NAMALWA (cell line): ENCODE results near the gene PTPN5.
"Not testable (repeated sequence)": the region's sequence is repeated elsewhere in the genome, so short reads cannot be mapped to it uniquely, and the experiment has no call there.

Experiments
- DNase-seq: peaks from one replicate; pipeline ENCODE4 v3.0.0-alpha.2; 2015; ENCODE audit warnings: low spot score

PTPN5 gene

GRCh38 chr11:18791207-18791968, at the start of gene PTPN5:
Gene PTPN5, minus strand, starts transcription at chr11:18791798. Its CDS starts 19,840 bp downstream, at chr11:18771958.
- no peak for DNase-seq

- no peak for DNase-seq
Observed at GRCh38 chr11:18836417-18836816, 44.8 kb upstream of the PTPN5 start.

- DNase-seq: no peak
Observed at GRCh38 chr11:18834754-18835466, 43.3 kb upstream of the PTPN5 start.

- not testable (repeated sequence) for DNase-seq
Observed at GRCh38 chr11:18820160-18820559, 28.6 kb upstream of the PTPN5 start.

- DNase-seq: no peak
Observed at GRCh38 chr11:18804199-18804999, 12.8 kb upstream of the PTPN5 start.

- peak; percentile 74 for DNase-seq
Observed at GRCh38 chr11:18802381-18803257, 11.0 kb upstream of the PTPN5 start.

GRCh38 chr11:18798799-18799469, 7.3 kb upstream of the PTPN5 start:
- DNase-seq: no peak

- no peak for DNase-seq
Observed at GRCh38 chr11:18794956-18795355, 3.4 kb upstream of the PTPN5 start.

- no peak for DNase-seq
Observed at GRCh38 chr11:18792827-18793226, 1.2 kb upstream of the PTPN5 start.

- DNase-seq: no peak
Observed at GRCh38 chr11:18791969-18792628, 501 bp upstream of the PTPN5 start.

- DNase-seq: no peak
Observed at GRCh38 chr11:18790883-18791206, 753 bp downstream of the PTPN5 start.

GRCh38 chr11:18789942-18790341, 1.7 kb downstream of the PTPN5 start:
- peak; percentile 5 for DNase-seq

- DNase-seq: no peak
Observed at GRCh38 chr11:18785411-18785810, 6.2 kb downstream of the PTPN5 start.

- DNase-seq: no peak
Observed at GRCh38 chr11:18780896-18781295, 10.7 kb downstream of the PTPN5 start.

GRCh38 chr11:18780329-18780728, 11.3 kb downstream of the PTPN5 start:
- DNase-seq: no peak

- no peak for DNase-seq
Observed at GRCh38 chr11:18778468-18778867, 13.1 kb downstream of the PTPN5 start.

- DNase-seq: no peak
Observed at GRCh38 chr11:18776324-18776723, 15.3 kb downstream of the PTPN5 start.

- DNase-seq: peak; percentile 73
Observed at GRCh38 chr11:18775492-18776292, 15.9 kb downstream of the PTPN5 start.

- DNase-seq: no peak
Observed at GRCh38 chr11:18774801-18775200, 16.8 kb downstream of the PTPN5 start.

- DNase-seq: no peak
Observed at GRCh38 chr11:18773681-18774080, 17.9 kb downstream of the PTPN5 start.
